ENCODE results near the gene CHCHD6. TPM values are rescaled to one million over a fixed set of nuclear protein-coding genes. Genes with fewer than 3 reads are reported as not detected.

Gene CHCHD6
- total and polyA plus RNA-seq, 12 donors = 10.6 to 22.5 (median 17.6) TPM

GRCh38 chr3:126987129-126987528 lies 283.1 kb downstream of the CHCHD6 start:
- Histone ChIP-seq H3K9me3 (replicated peaks in 1 of 3) (no peaks in the 10 kb centered on the region), H3K4me1 (replicated peaks in 1 of 2) (peaks cover 11 to 35% of the 10 kb centered on the region in 2 donors), H3K27me3 (no peaks in the 10 kb centered on the region), H3K4me3 (no peak overlapping the region), H3K27ac (no peak overlapping the region), H3K36me3 (replicated peaks in 1 of 2) (peaks cover 0 to 12% of the 10 kb centered on the region in 2 donors)
- intact Hi-C loops (cut with DNase I) = loop anchor here (10.0 kb wide), 2 partner anchors 188 to 468 kb away; no protein-coding TSS in a partner anchor
- DNase-seq = no peak
- no peak for TF ChIP-seq CTCF (IDR thresholded peaks at IDR 0.05)
- WGBS, 4 donors = 47 to 76% (median 59%) methylated on average over 4 of the region's 4 CpGs

GRCh38 chr3:126987596-126987995 lies 283.6 kb downstream of the CHCHD6 start:
- WGBS, 4 donors = 76 to 94% (median 88%) methylated on average over 4 to 8 of the region's 8 CpGs

GRCh38 chr3:126988451-126989021 lies 284.5 kb downstream of the CHCHD6 start:
- 95 to 96% methylated on average over 25 to 26 of the region's 26 CpGs; no CpG with 5 or more reads in 2 of the 4 donors for WGBS, 4 donors
- no peak for DNase-seq
- Histone ChIP-seq H3K27me3 (no peaks in the 10 kb centered on the region), H3K4me3 (no peak overlapping the region), H3K36me3 (replicated peaks in 1 of 2) (peaks cover 0 to 12% of the 10 kb centered on the region in 2 donors), H3K4me1 (replicated peaks in 1 of 2) (peaks cover 11 to 32% of the 10 kb centered on the region in 2 donors), H3K27ac (no peak overlapping the region), H3K9me3 (replicated peaks in 1 of 3) (no peaks in the 10 kb centered on the region)
- TF ChIP-seq POLR2A (IDR thresholded peaks at IDR 0.05) (no peak), CTCF (IDR thresholded peaks at IDR 0.05) (no peak)
- intact Hi-C loops (cut with DNase I) = loop anchor here (10.0 kb wide), 2 partner anchors 186 to 466 kb away; no protein-coding TSS in a partner anchor

More at GRCh38 chr3:126987596-126987995, 283.6 kb downstream of the CHCHD6 start:
- Histone ChIP-seq H3K27me3 (no peaks in the 10 kb centered on the region), H3K9me3 (replicated peaks in 1 of 3) (no peaks in the 10 kb centered on the region), H3K36me3 (replicated peaks in 1 of 2) (peaks cover 0 to 12% of the 10 kb centered on the region in 2 donors), H3K4me3 (no peak overlapping the region), H3K27ac (no peak overlapping the region), H3K4me1 (replicated peaks in 1 of 2) (peaks cover 11 to 32% of the 10 kb centered on the region in 2 donors)
- no peak for DNase-seq
- intact Hi-C loops (cut with DNase I) = loop anchor here (10.0 kb wide), 2 partner anchors 187 to 467 kb away; no protein-coding TSS in a partner anchor
- no peak for TF ChIP-seq CTCF (IDR thresholded peaks at IDR 0.05)
- TF ChIP-seq POLR2A (IDR thresholded peaks at IDR 0.05) = no peak

- 92 to 96% (median 93%) methylated on average over 27 to 36 of the region's 36 CpGs for WGBS, 4 donors
- Histone ChIP-seq H3K27ac (no peak overlapping the region), H3K4me1 (replicated peaks in 1 of 2) (peaks cover 2 to 31% of the 10 kb centered on the region in 2 donors), H3K4me3 (no peak overlapping the region), H3K36me3 (replicated peaks in 1 of 2) (peaks cover 0 to 12% of the 10 kb centered on the region in 2 donors), H3K9me3 (replicated peaks in 1 of 3) (no peaks in the 10 kb centered on the region), H3K27me3 (no peaks in the 10 kb centered on the region)
- TF ChIP-seq POLR2A (IDR thresholded peaks at IDR 0.05) (no peak), CTCF (IDR thresholded peaks at IDR 0.05) (no peak)
- intact Hi-C loops (cut with DNase I) = loop anchor here (10.0 kb wide), 2 partner anchors 185 to 465 kb away; no protein-coding TSS in a partner anchor
- no peak for DNase-seq
These were observed 285.4 kb downstream of the CHCHD6 start for GRCh38 chr3:126989316-126990023.

Data from adrenal gland (tissue), 12 donors.